ENCODE data around the gene AKAP13.

DNA sequence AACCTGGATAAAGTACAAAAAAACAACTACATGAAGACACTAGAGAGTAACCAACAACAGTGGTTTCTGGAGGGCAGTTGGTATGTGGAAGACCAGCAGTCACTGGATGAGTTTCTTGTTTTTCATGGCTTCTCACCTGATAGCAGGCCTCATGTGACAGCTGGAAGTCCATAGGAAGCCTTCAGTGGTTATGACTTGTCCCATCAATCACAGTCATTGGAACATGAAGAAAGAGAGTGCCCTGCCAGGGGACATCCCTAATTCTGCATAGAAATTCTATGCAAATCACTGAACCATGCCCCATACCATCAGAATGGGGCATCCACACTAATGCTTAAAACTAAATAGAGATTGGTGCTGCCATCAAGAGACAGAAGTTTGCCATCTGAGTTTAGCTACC, 81.6 kb downstream of the AKAP13 start:
- TF ChIP-seq, protein P1, sequence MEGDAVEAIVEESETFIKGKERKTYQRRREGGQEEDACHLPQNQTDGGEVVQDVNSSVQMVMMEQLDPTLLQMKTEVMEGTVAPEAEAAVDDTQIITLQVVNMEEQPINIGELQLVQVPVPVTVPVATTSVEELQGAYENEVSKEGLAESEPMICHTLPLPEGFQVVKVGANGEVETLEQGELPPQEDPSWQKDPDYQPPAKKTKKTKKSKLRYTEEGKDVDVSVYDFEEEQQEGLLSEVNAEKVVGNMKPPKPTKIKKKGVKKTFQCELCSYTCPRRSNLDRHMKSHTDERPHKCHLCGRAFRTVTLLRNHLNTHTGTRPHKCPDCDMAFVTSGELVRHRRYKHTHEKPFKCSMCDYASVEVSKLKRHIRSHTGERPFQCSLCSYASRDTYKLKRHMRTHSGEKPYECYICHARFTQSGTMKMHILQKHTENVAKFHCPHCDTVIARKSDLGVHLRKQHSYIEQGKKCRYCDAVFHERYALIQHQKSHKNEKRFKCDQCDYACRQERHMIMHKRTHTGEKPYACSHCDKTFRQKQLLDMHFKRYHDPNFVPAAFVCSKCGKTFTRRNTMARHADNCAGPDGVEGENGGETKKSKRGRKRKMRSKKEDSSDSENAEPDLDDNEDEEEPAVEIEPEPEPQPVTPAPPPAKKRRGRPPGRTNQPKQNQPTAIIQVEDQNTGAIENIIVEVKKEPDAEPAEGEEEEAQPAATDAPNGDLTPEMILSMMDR (IDR thresholded peaks at IDR 0.05): no peak
- no peak for TF ChIP-seq POLR2A (IDR thresholded peaks at IDR 0.05)

All from testis (tissue), 2 donors.